Measurements from ENCODE around the gene SZRD1.

GRCh38 chr1:16340673-16341072 lies 26.4 kb upstream of the SZRD1 start:
- TF ChIP-seq CTCF (IDR thresholded peaks at IDR 0.05; ENCODE audit: low read depth, low read length, missing input control): no peak
- no peak for TF ChIP-seq TAF1 (conservative IDR thresholded peaks at IDR 0.05)
- no peak for TF ChIP-seq FOXA1 (IDR thresholded peaks at IDR 0.05)
- TF ChIP-seq SP1 (IDR thresholded peaks at IDR 0.05): no peak
- TF ChIP-seq EGR1 (IDR thresholded peaks at IDR 0.05; ENCODE audit: low read depth in 2 of 2): no peak
- TF ChIP-seq REST (IDR thresholded peaks at IDR 0.05): no peak
- TF ChIP-seq ATF3 (IDR thresholded peaks at IDR 0.05): no peak
- TF ChIP-seq GABPA (IDR thresholded peaks at IDR 0.05 in 1 of 2, conservative IDR thresholded peaks at IDR 0.05 in 1 of 2): no peak
- no peak for TF ChIP-seq RAD21 (IDR thresholded peaks at IDR 0.05)
- TF ChIP-seq HNF4A (conservative IDR thresholded peaks at IDR 0.05): no peak
- TF ChIP-seq MAX (IDR thresholded peaks at IDR 0.05): no peak
- TF ChIP-seq RXRA (IDR thresholded peaks at IDR 0.05): no peak

Measured in liver (tissue), 3 donors.